ENCODE results near the gene ATP2B1.

DNA sequence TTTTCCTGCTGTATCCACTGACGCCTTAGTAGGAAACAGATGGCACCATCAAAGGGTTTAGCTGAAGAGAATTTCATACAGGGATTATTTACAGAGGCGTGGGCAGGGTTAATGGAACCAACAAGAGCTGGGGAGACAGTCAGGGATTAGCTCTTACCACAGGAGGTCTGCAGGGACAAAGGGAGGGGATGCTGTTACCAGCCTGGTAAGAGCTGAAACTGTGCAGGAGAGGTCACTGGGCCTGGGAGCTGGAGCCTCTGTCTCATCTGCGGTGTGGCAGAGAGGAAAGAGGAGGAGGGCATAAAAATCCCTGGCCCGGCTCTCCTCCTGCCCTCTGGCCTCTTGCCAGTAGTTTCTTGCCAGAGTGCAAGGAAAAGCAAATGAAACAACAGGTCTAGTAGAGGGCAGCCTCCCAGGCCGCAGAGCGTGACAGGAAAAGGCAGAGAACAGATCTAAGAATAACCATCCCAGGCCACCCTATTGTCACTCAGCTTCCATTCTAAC is 163.9 kb downstream of the ATP2B1 start:
- no peak for TF ChIP-seq CTCF (IDR thresholded peaks at IDR 0.05; ENCODE audit: low read depth, low read length, poor library complexity, severe bottlenecking)
- no peak for TF ChIP-seq EZH2phosphoT487 (IDR thresholded peaks at IDR 0.05; ENCODE audit: borderline replicate concordance, low read length)
